Measurements from ENCODE around the gene DPP10.

DPP10 gene

DNA sequence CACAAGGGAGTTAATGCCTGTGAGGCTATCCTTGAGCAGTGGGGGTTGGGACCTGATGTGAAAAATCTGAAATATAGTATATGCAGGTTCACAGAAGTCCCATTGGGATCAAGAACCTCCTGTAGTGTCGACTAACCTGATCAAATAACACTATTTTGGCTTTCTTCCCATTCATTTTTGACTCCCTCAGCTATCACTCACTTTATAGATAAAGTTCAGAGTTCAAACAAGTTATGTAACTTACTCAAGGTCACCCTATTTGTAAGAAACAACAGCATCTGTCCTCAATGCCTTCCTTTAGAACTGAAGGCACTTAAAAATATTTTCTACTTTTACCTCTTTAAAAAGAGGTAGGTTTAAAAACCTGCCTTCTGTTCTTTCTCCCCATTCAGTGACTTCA is 341.6 kb downstream of the DPP10 start:
- no peaks in the 10 kb centered on the region for H3K4me1 ChIP-seq (ENCODE audit: control insufficient read depth in 1 of 2, insufficient read depth in 2 of 2, low read length in 2 of 2)
- no peak overlapping the region for H2AK5ac ChIP-seq (ENCODE audit: low read length)
- no peak overlapping the region for H3K27ac ChIP-seq (ENCODE audit: low read depth, low read length)
- no peak overlapping the region for H3K14ac ChIP-seq (ENCODE audit: low read length)
- DNase-seq, result no peak
- no peak overlapping the region for H4K8ac ChIP-seq (ENCODE audit: low read depth, low read length)
- no peaks in the 10 kb centered on the region for H3K79me1 ChIP-seq (ENCODE audit: low read length)
- no peak overlapping the region for H2BK120ac ChIP-seq (ENCODE audit: insufficient read depth, low read length, poor library complexity)
- H3K27me3 ChIP-seq (ENCODE audit: insufficient read depth, low read length), result no peaks in the 10 kb centered on the region
- no peak overlapping the region for H3K18ac ChIP-seq (ENCODE audit: low read length)
- no peak overlapping the region for H4K91ac ChIP-seq (ENCODE audit: low read depth, low read length)
- no peak overlapping the region for H3K4me3 ChIP-seq (ENCODE audit: low read depth, low read length)
- no peak overlapping the region for H2AFZ ChIP-seq (ENCODE audit: insufficient read depth, low read length, poor library complexity)
- H3K9me3 ChIP-seq (ENCODE audit: insufficient read depth, low read depth, low read length), result no peaks in the 10 kb centered on the region
- no peak overlapping the region for H3K23ac ChIP-seq (ENCODE audit: low read length)
- no peak overlapping the region for H3K4me2 ChIP-seq (ENCODE audit: low read length)
- no peaks in the 10 kb centered on the region for H3K36me3 ChIP-seq (ENCODE audit: control insufficient read depth in 1 of 2, insufficient read depth in 2 of 2, low read length in 2 of 2)
- H4K12ac ChIP-seq (ENCODE audit: low read depth, low read length), result no peak overlapping the region
- no peak overlapping the region for H2BK5ac ChIP-seq (ENCODE audit: low read depth, low read length, poor library complexity)
- no peak overlapping the region for H3K4ac ChIP-seq (ENCODE audit: low read depth, low read length)
- no peak overlapping the region for H2BK12ac ChIP-seq (ENCODE audit: low read length)
- H3K9ac ChIP-seq (ENCODE audit: low read length), result no peak overlapping the region
- no CpG with 5 or more reads among the region's 1 CpG for WGBS (ENCODE audit: extremely low coverage, insufficient coverage, insufficient read length)
- no peaks in the 10 kb centered on the region for H3K79me2 ChIP-seq (ENCODE audit: control insufficient read depth, insufficient read depth, low read length, poor library complexity)

DNA sequence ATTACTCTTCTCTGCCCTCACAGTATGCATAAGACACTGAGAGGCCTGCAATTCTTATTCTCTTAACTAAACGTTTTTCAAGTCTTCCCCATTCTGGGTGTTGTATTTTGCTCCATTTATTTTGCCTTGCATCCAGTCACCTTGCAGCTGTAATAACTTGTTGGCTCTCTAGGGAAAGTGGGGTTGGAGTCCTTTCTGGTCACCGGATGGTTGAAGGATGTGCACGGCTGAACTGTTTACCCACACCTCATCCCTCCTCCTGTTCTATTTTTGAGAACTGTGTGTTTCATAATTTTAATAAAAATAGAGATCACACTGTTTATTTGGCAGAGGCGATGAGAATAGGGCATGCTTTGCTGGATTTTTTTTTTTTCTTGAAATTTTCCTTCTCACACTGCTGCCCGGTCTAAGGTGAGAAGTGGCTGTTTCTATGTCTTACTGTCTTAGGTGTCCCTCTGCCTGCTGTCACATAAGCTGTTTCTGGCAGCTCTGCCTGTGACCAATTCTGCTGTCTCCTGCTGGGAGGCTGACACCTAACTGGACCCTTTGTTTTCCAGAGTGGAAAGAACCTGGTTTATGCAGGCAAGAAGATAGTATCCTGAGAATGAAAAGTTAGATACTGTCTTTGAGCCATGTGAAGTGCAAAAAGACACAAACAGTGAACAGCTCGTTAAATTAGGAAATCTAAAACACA is 342.6 kb downstream of the DPP10 start:
- H2BK12ac ChIP-seq (ENCODE audit: low read length), result no peak overlapping the region
- no peaks in the 10 kb centered on the region for H3K27me3 ChIP-seq (ENCODE audit: insufficient read depth, low read length)
- H3K36me3 ChIP-seq (ENCODE audit: control insufficient read depth in 1 of 2, insufficient read depth in 2 of 2, low read length in 2 of 2), result no peaks in the 10 kb centered on the region
- no peak for DNase-seq
- H3K4me2 ChIP-seq (ENCODE audit: low read length), result no peak overlapping the region
- no peak overlapping the region for H4K91ac ChIP-seq (ENCODE audit: low read depth, low read length)
- H3K79me1 ChIP-seq (ENCODE audit: low read length), result no peaks in the 10 kb centered on the region
- H2BK120ac ChIP-seq (ENCODE audit: insufficient read depth, low read length, poor library complexity), result no peak overlapping the region
- no peak overlapping the region for H3K27ac ChIP-seq (ENCODE audit: low read depth, low read length)
- no peak overlapping the region for H3K4me3 ChIP-seq (ENCODE audit: low read depth, low read length)
- H2AFZ ChIP-seq (ENCODE audit: insufficient read depth, low read length, poor library complexity), result no peak overlapping the region
- no peak overlapping the region for H4K12ac ChIP-seq (ENCODE audit: low read depth, low read length)
- H3K9ac ChIP-seq (ENCODE audit: low read length), result no peak overlapping the region
- H3K4me1 ChIP-seq (ENCODE audit: control insufficient read depth in 1 of 2, insufficient read depth in 2 of 2, low read length in 2 of 2), result no peaks in the 10 kb centered on the region
- H4K8ac ChIP-seq (ENCODE audit: low read depth, low read length), result no peak overlapping the region
- no peaks in the 10 kb centered on the region for H3K9me3 ChIP-seq (ENCODE audit: insufficient read depth, low read depth, low read length)
- no peaks in the 10 kb centered on the region for H3K79me2 ChIP-seq (ENCODE audit: control insufficient read depth, insufficient read depth, low read length, poor library complexity)
- no peak overlapping the region for H3K23ac ChIP-seq (ENCODE audit: low read length)
- H3K18ac ChIP-seq (ENCODE audit: low read length), result no peak overlapping the region
- no CpG with 5 or more reads among the region's 6 CpGs for WGBS (ENCODE audit: extremely low coverage, insufficient coverage, insufficient read length)
- no peak overlapping the region for H3K14ac ChIP-seq (ENCODE audit: low read length)
- no peak overlapping the region for H2BK5ac ChIP-seq (ENCODE audit: low read depth, low read length, poor library complexity)
- no peak overlapping the region for H2AK5ac ChIP-seq (ENCODE audit: low read length)
- no peak overlapping the region for H3K4ac ChIP-seq (ENCODE audit: low read depth, low read length)

DNA sequence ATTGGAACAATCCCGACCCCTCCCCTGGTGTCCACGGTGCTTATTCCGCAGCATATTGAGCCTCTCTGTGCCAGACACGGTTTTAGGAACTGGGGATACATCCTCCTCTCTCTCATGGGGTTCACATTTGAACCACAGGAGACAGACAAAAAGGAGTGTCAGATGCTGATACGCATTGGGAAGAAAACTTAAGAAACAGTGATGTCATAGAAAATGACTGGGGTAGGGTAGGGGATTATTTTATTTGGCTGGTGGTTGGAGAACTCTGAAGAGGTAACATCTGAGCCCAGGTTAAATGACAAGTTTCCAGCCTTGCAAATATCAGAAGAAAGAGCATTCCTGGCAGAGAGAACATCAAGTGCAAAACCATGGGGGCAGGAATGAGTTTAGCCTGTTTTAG is 344.5 kb downstream of the DPP10 start:
- H4K8ac ChIP-seq (ENCODE audit: low read depth, low read length), result no peak overlapping the region
- H2AFZ ChIP-seq (ENCODE audit: insufficient read depth, low read length, poor library complexity), result no peak overlapping the region
- no peak overlapping the region for H3K18ac ChIP-seq (ENCODE audit: low read length)
- DNase-seq, result no peak
- no peaks in the 10 kb centered on the region for H3K79me1 ChIP-seq (ENCODE audit: low read length)
- no peak overlapping the region for H3K23ac ChIP-seq (ENCODE audit: low read length)
- H2BK12ac ChIP-seq (ENCODE audit: low read length), result no peak overlapping the region
- H3K4ac ChIP-seq (ENCODE audit: low read depth, low read length), result no peak overlapping the region
- H3K4me3 ChIP-seq (ENCODE audit: low read depth, low read length), result no peak overlapping the region
- H3K79me2 ChIP-seq (ENCODE audit: control insufficient read depth, insufficient read depth, low read length, poor library complexity), result no peaks in the 10 kb centered on the region
- H3K9ac ChIP-seq (ENCODE audit: low read length), result no peak overlapping the region
- H3K4me1 ChIP-seq (ENCODE audit: control insufficient read depth in 1 of 2, insufficient read depth in 2 of 2, low read length in 2 of 2), result no peaks in the 10 kb centered on the region
- no peak overlapping the region for H3K14ac ChIP-seq (ENCODE audit: low read length)
- no peaks in the 10 kb centered on the region for H3K27me3 ChIP-seq (ENCODE audit: insufficient read depth, low read length)
- H2BK5ac ChIP-seq (ENCODE audit: low read depth, low read length, poor library complexity), result no peak overlapping the region
- no peak overlapping the region for H4K12ac ChIP-seq (ENCODE audit: low read depth, low read length)
- H4K91ac ChIP-seq (ENCODE audit: low read depth, low read length), result no peak overlapping the region
- H2AK5ac ChIP-seq (ENCODE audit: low read length), result no peak overlapping the region
- H3K4me2 ChIP-seq (ENCODE audit: low read length), result no peak overlapping the region
- H3K9me3 ChIP-seq (ENCODE audit: insufficient read depth, low read depth, low read length), result no peaks in the 10 kb centered on the region
- H3K27ac ChIP-seq (ENCODE audit: low read depth, low read length), result no peak overlapping the region
- H2BK120ac ChIP-seq (ENCODE audit: insufficient read depth, low read length, poor library complexity), result no peak overlapping the region
- no peaks in the 10 kb centered on the region for H3K36me3 ChIP-seq (ENCODE audit: control insufficient read depth in 1 of 2, insufficient read depth in 2 of 2, low read length in 2 of 2)
- no CpG with 5 or more reads among the region's 5 CpGs for WGBS (ENCODE audit: extremely low coverage, insufficient coverage, insufficient read length)

DNA sequence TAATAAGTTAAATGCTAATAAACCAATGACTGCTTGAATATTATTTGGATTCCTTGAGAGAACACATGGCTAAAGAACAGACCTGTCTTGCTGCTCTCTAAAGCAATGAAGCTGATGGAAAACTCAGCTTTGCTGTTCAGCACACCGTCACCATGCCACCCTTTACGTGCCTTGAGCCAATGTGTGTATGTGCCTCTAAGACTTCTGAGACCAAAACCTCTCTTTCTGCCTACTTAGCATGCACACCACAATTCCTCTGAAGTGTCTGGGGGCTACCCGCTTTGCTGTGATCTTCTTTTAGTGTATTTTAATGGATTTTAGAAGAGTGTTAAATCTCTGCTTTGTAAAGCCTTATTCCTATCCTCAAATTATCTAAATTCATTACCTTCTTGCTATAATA is 345.0 kb downstream of the DPP10 start:
- no peaks in the 10 kb centered on the region for H3K9me3 ChIP-seq (ENCODE audit: insufficient read depth, low read depth, low read length)
- no peak for DNase-seq
- no peak overlapping the region for H3K4me2 ChIP-seq (ENCODE audit: low read length)
- no peak overlapping the region for H3K4ac ChIP-seq (ENCODE audit: low read depth, low read length)
- H2AFZ ChIP-seq (ENCODE audit: insufficient read depth, low read length, poor library complexity), result no peak overlapping the region
- H2BK12ac ChIP-seq (ENCODE audit: low read length), result no peak overlapping the region
- H4K91ac ChIP-seq (ENCODE audit: low read depth, low read length), result no peak overlapping the region
- H3K27ac ChIP-seq (ENCODE audit: low read depth, low read length), result no peak overlapping the region
- H2BK5ac ChIP-seq (ENCODE audit: low read depth, low read length, poor library complexity), result no peak overlapping the region
- no peaks in the 10 kb centered on the region for H3K79me2 ChIP-seq (ENCODE audit: control insufficient read depth, insufficient read depth, low read length, poor library complexity)
- H4K12ac ChIP-seq (ENCODE audit: low read depth, low read length), result no peak overlapping the region
- H3K36me3 ChIP-seq (ENCODE audit: control insufficient read depth in 1 of 2, insufficient read depth in 2 of 2, low read length in 2 of 2), result no peaks in the 10 kb centered on the region
- WGBS (ENCODE audit: extremely low coverage, insufficient coverage, insufficient read length), result no CpG with 5 or more reads among the region's 3 CpGs
- no peaks in the 10 kb centered on the region for H3K4me1 ChIP-seq (ENCODE audit: control insufficient read depth in 1 of 2, insufficient read depth in 2 of 2, low read length in 2 of 2)
- H3K4me3 ChIP-seq (ENCODE audit: low read depth, low read length), result no peak overlapping the region
- H2AK5ac ChIP-seq (ENCODE audit: low read length), result no peak overlapping the region
- H3K23ac ChIP-seq (ENCODE audit: low read length), result no peak overlapping the region
- H2BK120ac ChIP-seq (ENCODE audit: insufficient read depth, low read length, poor library complexity), result no peak overlapping the region
- no peaks in the 10 kb centered on the region for H3K27me3 ChIP-seq (ENCODE audit: insufficient read depth, low read length)
- no peak overlapping the region for H3K14ac ChIP-seq (ENCODE audit: low read length)
- H3K79me1 ChIP-seq (ENCODE audit: low read length), result no peaks in the 10 kb centered on the region
- no peak overlapping the region for H3K9ac ChIP-seq (ENCODE audit: low read length)
- H4K8ac ChIP-seq (ENCODE audit: low read depth, low read length), result no peak overlapping the region
- H3K18ac ChIP-seq (ENCODE audit: low read length), result no peak overlapping the region
